Measurements from ENCODE around the gene C12orf57. TPM values are rescaled to one million over a fixed set of nuclear protein-coding genes. Genes with fewer than 3 reads are reported as not detected.
A peak's percentile ranks its signal among the peaks of the same experiment; 100 is the strongest.

Gene C12orf57
- 295 and 346 TPM in 2 replicates for total RNA-seq (2014; rRNA removed; shearing (Covaris generic))

GRCh38 chr12:6943722-6944380 lies at the start of gene C12orf57, which contains the start of gene RNU7-1:
TSS of gene C12orf57 (plus strand) at chr12:6944022. CDS start at chr12:6944122, 100 bp downstream.
TSS of gene RNU7-1 (plus strand) at chr12:6943816.

GRCh38 chr12:6904280-6905276 lies 39.2 kb upstream of the C12orf57 start, which contains the start of gene LRRC23:
TSS of gene LRRC23 (plus strand) at chr12:6904822. CDS start at chr12:6905634, 812 bp downstream.

GRCh38 chr12:6914246-6914946 lies 29.4 kb upstream of the C12orf57 start, which contains the start of gene ENO2:
TSS of gene ENO2 (plus strand) at chr12:6914580. CDS start at chr12:6915833, 1,253 bp downstream.

GRCh38 chr12:6927379-6928021 lies 16.3 kb upstream of the C12orf57 start, which contains the start of gene ATN1:
TSS of gene ATN1 (plus strand) at chr12:6927959. CDS start at chr12:6934002, 6,043 bp downstream.

GRCh38 chr12:6950811-6951540 lies 7.2 kb downstream of the C12orf57 start, which contains the start of gene PTPN6:
TSS of gene PTPN6 (plus strand) at chr12:6951356. CDS start at chr12:6951513, 157 bp downstream.

Small RNA genes lying within 50 kb of the gene (small RNA-seq; reads per million reads assigned to genes)
- gene MIR141: not detected
- not detected for gene MIR200C
- gene RNU7-1: not detected
- 1.0 reads per million, percentile 56 among the genes with 10 or more reads in this experiment for gene SCARNA12

Other genes starting within 250 kb of the C12orf57 start
- gene PIANP, start 243.2 kb upstream of the C12orf57 start, total RNA-seq (2014; rRNA removed; shearing (Covaris generic)): 0.08 TPM in 1 of 2 replicates, not detected in the other
- 107 and 109 TPM in 2 replicates for gene COPS7A, start 220.0 kb upstream of the C12orf57 start, total RNA-seq (2014; rRNA removed; shearing (Covaris generic))
- gene MLF2, start 190.9 kb upstream of the C12orf57 start, total RNA-seq (2014; rRNA removed; shearing (Covaris generic)): 248 and 252 TPM in 2 replicates
- 130 and 133 TPM in 2 replicates for gene PTMS, start 177.7 kb upstream of the C12orf57 start, total RNA-seq (2014; rRNA removed; shearing (Covaris generic))
- 0.64 and 1.4 TPM in 2 replicates for gene LAG3, start 171.5 kb upstream of the C12orf57 start, total RNA-seq (2014; rRNA removed; shearing (Covaris generic))
- 0.04 TPM in 1 of 2 replicates, not detected in the other for gene CD4, start 154.5 kb upstream of the C12orf57 start, total RNA-seq (2014; rRNA removed; shearing (Covaris generic))
- 2.7 and 3.7 TPM in 2 replicates for gene GPR162, start 122.2 kb upstream of the C12orf57 start, total RNA-seq (2014; rRNA removed; shearing (Covaris generic))
- gene P3H3, start 115.6 kb upstream of the C12orf57 start, total RNA-seq (2014; rRNA removed; shearing (Covaris generic)): 24.4 and 25.4 TPM in 2 replicates
- gene GNB3, start 103.1 kb upstream of the C12orf57 start, total RNA-seq (2014; rRNA removed; shearing (Covaris generic)): 0.60 and 1.5 TPM in 2 replicates
- 59.8 and 88.8 TPM in 2 replicates for gene CDCA3, start 92.7 kb upstream of the C12orf57 start, total RNA-seq (2014; rRNA removed; shearing (Covaris generic))
- gene USP5, start 91.9 kb upstream of the C12orf57 start, total RNA-seq (2014; rRNA removed; shearing (Covaris generic)): 104 and 105 TPM in 2 replicates
- 1,258 and 1,261 TPM in 2 replicates for gene TPI1, start 76.5 kb upstream of the C12orf57 start, total RNA-seq (2014; rRNA removed; shearing (Covaris generic))
- 16.9 and 18.4 TPM in 2 replicates for gene SPSB2, start 70.7 kb upstream of the C12orf57 start, total RNA-seq (2014; rRNA removed; shearing (Covaris generic))
- 12.7 and 15.2 TPM in 2 replicates for gene LRRC23, start 39.2 kb upstream of the C12orf57 start, total RNA-seq (2014; rRNA removed; shearing (Covaris generic))
- 19.2 and 23.8 TPM in 2 replicates for gene ENO2, start 29.4 kb upstream of the C12orf57 start, total RNA-seq (2014; rRNA removed; shearing (Covaris generic))
- gene ATN1, start 16.1 kb upstream of the C12orf57 start, total RNA-seq (2014; rRNA removed; shearing (Covaris generic)): 29.4 and 29.8 TPM in 2 replicates
- not detected in 2 replicates for gene RNU7-1, start 206 bp upstream of the C12orf57 start, total RNA-seq (2014; rRNA removed; shearing (Covaris generic))
- gene PTPN6, start 7.3 kb downstream of the C12orf57 start, total RNA-seq (2014; rRNA removed; shearing (Covaris generic)): 0.88 and 2.8 TPM in 2 replicates
- gene PHB2, start 26.6 kb downstream of the C12orf57 start, total RNA-seq (2014; rRNA removed; shearing (Covaris generic)): 604 and 712 TPM in 2 replicates
- 154 and 183 TPM in 2 replicates for gene EMG1, start 26.9 kb downstream of the C12orf57 start, total RNA-seq (2014; rRNA removed; shearing (Covaris generic))
- 21.9 and 22.5 TPM in 2 replicates for gene LPCAT3, start 74.5 kb downstream of the C12orf57 start, total RNA-seq (2014; rRNA removed; shearing (Covaris generic))
- 1.2 and 4.3 TPM in 2 replicates for gene C1S, start 116.7 kb downstream of the C12orf57 start, total RNA-seq (2014; rRNA removed; shearing (Covaris generic))
- 4.4 and 5.3 TPM in 2 replicates for gene C1R, start 148.4 kb downstream of the C12orf57 start, total RNA-seq (2014; rRNA removed; shearing (Covaris generic))
- gene C1RL, start 165.2 kb downstream of the C12orf57 start, total RNA-seq (2014; rRNA removed; shearing (Covaris generic)): 11.7 and 13.2 TPM in 2 replicates
- not detected in 2 replicates for gene RBP5, start 184.9 kb downstream of the C12orf57 start, total RNA-seq (2014; rRNA removed; shearing (Covaris generic))
- gene CLSTN3, start 186.3 kb downstream of the C12orf57 start, total RNA-seq (2014; rRNA removed; shearing (Covaris generic)): 8.5 and 10.1 TPM in 2 replicates
- 22.4 and 29.3 TPM in 2 replicates for gene PEX5, start 245.7 kb downstream of the C12orf57 start, total RNA-seq (2014; rRNA removed; shearing (Covaris generic))

Data from A375 (cell line).